K562 (cell line): Measurements from ENCODE around the gene STAB1. TPM values are rescaled to one million over a fixed set of nuclear protein-coding genes. Genes with fewer than 3 reads are reported as not detected.
A peak's percentile ranks its signal among the peaks of the same experiment; 100 is the strongest.

Experiments used
- ATF7 ChIP-seq: fragments of 450-650 bp; IDR thresholded peaks from 2 replicates; pipeline ENCODE4 v1.7.1; 2014; ENCODE audit warnings: mild to moderate bottlenecking, moderate library complexity
- CREB1 ChIP-seq, 2 experiments: sonication (generic) in 1 of 2; formaldehyde crosslinking in 1 of 2; IDR thresholded peaks; 2 replicates each; pipeline versions ENCODE4 v1.6.1 to v1.8.0; 2012 to 2022; ENCODE audit warnings: inconsistent platforms in 1 of 2, mild to moderate bottlenecking in 1 of 2, missing genetic modification reagents in 1 of 2, moderate library complexity in 1 of 2
- ERF ChIP-seq: fragments of 450-650 bp; formaldehyde crosslinking; IDR thresholded peaks from 2 replicates; pipeline ENCODE4 v1.4.0; 2020; ENCODE audit warnings: mild to moderate bottlenecking, mixed read lengths
- FOXM1 ChIP-seq, 2 experiments: fragments of 450-650 bp in 1 of 2; sonication (generic) in 1 of 2; formaldehyde crosslinking in 1 of 2; IDR thresholded peaks; 2 replicates each; pipeline versions ENCODE4 v1.6.1 to v1.9.0; 2017 to 2022; ENCODE audit warnings: low read depth in 2 of 2, mild to moderate bottlenecking in 2 of 2, missing genetic modification reagents in 1 of 2, moderate library complexity in 1 of 2
- KDM1A ChIP-seq, 2 experiments: fragments of 450-650 bp; IDR thresholded peaks; 2 replicates each; pipeline ENCODE4 v1.6.1; 2016; ENCODE audit warnings: mild to moderate bottlenecking in 2 of 2
- L3MBTL2 ChIP-seq: fragments of 450-650 bp; IDR thresholded peaks from 2 replicates; pipeline ENCODE4 v1.6.1; 2016; ENCODE audit warnings: mild to moderate bottlenecking, moderate library complexity
- MTF1 ChIP-seq: fragments of 250-450 bp; sonication (Bioruptor Pico); IDR thresholded peaks from 2 replicates; pipeline ENCODE4 v1.9.0; 2021; ENCODE audit warnings: moderate library complexity, mild to moderate bottlenecking, inconsistent platforms, borderline replicate concordance
- PCBP2 ChIP-seq: fragments of 200-400 bp; formaldehyde crosslinking; IDR thresholded peaks from 2 replicates; pipeline ENCODE4 v1.6.1; 2018; ENCODE audit warnings: low read length, low read depth, mild to moderate bottlenecking, moderate library complexity; ENCODE audit not compliant: poor library complexity, severe bottlenecking
- PHF21A ChIP-seq: fragments of 450-650 bp; IDR thresholded peaks from 2 replicates; pipeline ENCODE4 v1.6.1; 2017; ENCODE audit warnings: low read depth, borderline replicate concordance
- PURB ChIP-seq: sonication (generic); formaldehyde crosslinking; IDR thresholded peaks from 2 replicates; pipeline ENCODE4 v1.9.0; 2021; ENCODE audit warnings: low read depth, mild to moderate bottlenecking, missing genetic modification reagents
- ZC3H4 ChIP-seq: sonication (generic); formaldehyde crosslinking; IDR thresholded peaks from 2 replicates; pipeline ENCODE4 v1.9.0; 2021; ENCODE audit warnings: missing genetic modification reagents, borderline replicate concordance
- polyA plus RNA-seq, 8 experiments: library from polyadenylated mRNA; depleted of rRNA in 4 of 8; stranded (reverse) in 5 of 8; unstranded in 3 of 8; fragments of >200 nt; fragmentation: Nextera tagmentation in 2 of 8; fragmentation: Illumina TruSeq in 1 of 8; extraction: Ambion mirVana in 2 of 8; extraction: Trizol in 1 of 8; gene quantifications; 2 replicates each; pipeline versions ENCODE4 v1.2.1 to v1.2.3, GENCODE V29; 2011 to 2014; ENCODE audit warnings: inconsistent platforms in 1 of 8, missing spikeins in 1 of 8
- total RNA-seq, 7 experiments: library from RNA; depleted of rRNA in 6 of 7; stranded (reverse); fragments of >200 nt in 6 of 7; fragmentation: Illumina TruSeq in 2 of 7; extraction: Trizol in 2 of 7; gene quantifications; 2 replicates each; pipeline versions ENCODE4 v1.2.1 to v1.2.3, GENCODE V29; 2011 to 2021; ENCODE audit warnings: low replicate concordance in 1 of 7
- TF ChIP-seq, protein P1 (sequence below): fragments of 250-450 bp; sonication (Bioruptor Pico); IDR thresholded peaks from 2 replicates; pipeline ENCODE4 v1.5.0; 2021
- TF ChIP-seq, protein P2 (sequence below): fragments of 250-450 bp; sonication (Bioruptor Pico); IDR thresholded peaks from 2 replicates; pipeline ENCODE4 v1.4.0; 2020; ENCODE audit warnings: mild to moderate bottlenecking, moderate library complexity
- TF ChIP-seq, protein P3 (sequence below): IDR thresholded peaks from 2 replicates; pipeline ENCODE4 v1.6.1; 2011; ENCODE audit not compliant: insufficient read length; ENCODE audit errors: extremely low read depth
- TF ChIP-seq, protein P4 (sequence below): fragments of 450-650 bp; IDR thresholded peaks from one replicate; pipeline ENCODE4 v1.6.1; 2018; ENCODE audit warnings: mild to moderate bottlenecking, moderate library complexity; ENCODE audit not compliant: partially characterized antibody
- TF ChIP-seq, protein P5 (sequence below): sonication (generic); formaldehyde crosslinking; IDR thresholded peaks from 2 replicates; pipeline ENCODE4 v1.8.0; 2023; ENCODE audit warnings: mild to moderate bottlenecking, missing genetic modification reagents
- TF ChIP-seq, protein P6 (sequence below): fragments of 200-800 bp; sonication (Bioruptor generic); IDR thresholded peaks from 2 replicates; pipeline ENCODE4 v1.6.1; 2017; ENCODE audit warnings: missing genetic modification characterization, missing compliant biosample characterization

STAB1 gene
- total and polyA plus RNA-seq, 9 of the 15 experiments (the other 6 are each of a cell fraction or from before 2014, with no cell fraction given) = 0.20 to 3.9 (median 1.2) TPM

DNA sequence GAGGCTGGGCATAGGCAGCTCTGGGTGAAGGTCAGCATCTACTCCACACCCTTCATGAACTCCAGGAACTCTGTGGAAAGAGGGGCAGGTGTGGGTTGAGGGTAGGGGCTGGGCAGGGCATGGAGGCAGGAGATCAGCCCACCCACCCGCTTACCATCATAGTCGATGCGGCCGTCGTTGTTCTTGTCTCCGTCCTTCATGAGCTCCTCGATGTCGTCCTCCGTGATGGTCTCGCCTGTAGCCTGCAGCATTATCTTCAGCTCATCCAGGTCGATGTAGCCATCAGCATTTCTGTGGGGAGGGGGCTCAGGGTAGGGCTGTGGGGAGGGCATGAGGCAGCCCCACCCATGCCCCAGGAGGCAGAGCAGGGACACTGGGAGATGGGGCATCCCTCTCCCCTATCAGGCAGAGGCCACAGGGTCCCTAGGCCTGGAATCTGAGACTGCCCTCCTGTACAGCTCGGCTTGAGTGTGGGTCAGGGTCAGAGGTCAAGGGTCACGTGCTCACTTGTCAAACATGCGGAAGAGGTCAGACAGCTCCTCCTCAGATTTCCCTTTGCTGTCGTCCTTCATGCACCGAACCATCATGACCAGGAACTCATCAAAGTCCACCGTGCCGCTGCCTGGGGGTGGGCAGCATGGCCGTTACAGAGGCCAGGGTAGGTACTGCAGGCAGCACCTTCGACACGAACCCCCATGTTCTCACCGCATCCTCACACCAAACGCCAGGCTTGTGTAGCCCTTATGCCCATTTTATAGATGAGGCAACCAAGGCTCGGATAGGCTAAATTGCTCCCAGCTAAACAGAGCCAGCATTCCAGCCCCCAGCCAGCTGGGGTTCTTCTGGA lies 43.7 kb upstream of the STAB1 start (continued):
- TF ChIP-seq MTF1 (CRISPR knock-in tag) = no peak
- no peak for TF ChIP-seq FOXM1 (IDR thresholded peaks at IDR 0.05; ENCODE audit: low read depth)
- TF ChIP-seq FOXM1 (CRISPR knock-in tag; IDR thresholded peaks at IDR 0.05; ENCODE audit: low read depth) = no peak
- TF ChIP-seq CREB1 (IDR thresholded peaks at IDR 0.05) = no peak
- no peak for TF ChIP-seq CREB1 (CRISPR knock-in tag; IDR thresholded peaks at IDR 0.05)
- TF ChIP-seq, protein P1, sequence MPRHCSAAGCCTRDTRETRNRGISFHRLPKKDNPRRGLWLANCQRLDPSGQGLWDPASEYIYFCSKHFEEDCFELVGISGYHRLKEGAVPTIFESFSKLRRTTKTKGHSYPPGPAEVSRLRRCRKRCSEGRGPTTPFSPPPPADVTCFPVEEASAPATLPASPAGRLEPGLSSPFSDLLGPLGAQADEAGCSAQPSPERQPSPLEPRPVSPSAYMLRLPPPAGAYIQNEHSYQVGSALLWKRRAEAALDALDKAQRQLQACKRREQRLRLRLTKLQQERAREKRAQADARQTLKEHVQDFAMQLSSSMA (CRISPR knock-in tag) = no peak
- TF ChIP-seq, protein P2, sequence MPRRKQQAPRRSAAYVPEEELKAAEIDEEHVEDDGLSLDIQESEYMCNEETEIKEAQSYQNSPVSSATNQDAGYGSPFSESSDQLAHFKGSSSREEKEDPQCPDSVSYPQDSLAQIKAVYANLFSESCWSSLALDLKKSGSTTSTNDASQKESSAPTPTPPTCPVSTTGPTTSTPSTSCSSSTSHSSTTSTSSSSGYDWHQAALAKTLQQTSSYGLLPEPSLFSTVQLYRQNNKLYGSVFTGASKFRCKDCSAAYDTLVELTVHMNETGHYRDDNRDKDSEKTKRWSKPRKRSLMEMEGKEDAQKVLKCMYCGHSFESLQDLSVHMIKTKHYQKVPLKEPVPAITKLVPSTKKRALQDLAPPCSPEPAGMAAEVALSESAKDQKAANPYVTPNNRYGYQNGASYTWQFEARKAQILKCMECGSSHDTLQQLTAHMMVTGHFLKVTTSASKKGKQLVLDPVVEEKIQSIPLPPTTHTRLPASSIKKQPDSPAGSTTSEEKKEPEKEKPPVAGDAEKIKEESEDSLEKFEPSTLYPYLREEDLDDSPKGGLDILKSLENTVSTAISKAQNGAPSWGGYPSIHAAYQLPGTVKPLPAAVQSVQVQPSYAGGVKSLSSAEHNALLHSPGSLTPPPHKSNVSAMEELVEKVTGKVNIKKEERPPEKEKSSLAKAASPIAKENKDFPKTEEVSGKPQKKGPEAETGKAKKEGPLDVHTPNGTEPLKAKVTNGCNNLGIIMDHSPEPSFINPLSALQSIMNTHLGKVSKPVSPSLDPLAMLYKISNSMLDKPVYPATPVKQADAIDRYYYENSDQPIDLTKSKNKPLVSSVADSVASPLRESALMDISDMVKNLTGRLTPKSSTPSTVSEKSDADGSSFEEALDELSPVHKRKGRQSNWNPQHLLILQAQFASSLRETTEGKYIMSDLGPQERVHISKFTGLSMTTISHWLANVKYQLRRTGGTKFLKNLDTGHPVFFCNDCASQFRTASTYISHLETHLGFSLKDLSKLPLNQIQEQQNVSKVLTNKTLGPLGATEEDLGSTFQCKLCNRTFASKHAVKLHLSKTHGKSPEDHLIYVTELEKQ (CRISPR knock-in tag) = no peak
- TF ChIP-seq, protein P3, sequence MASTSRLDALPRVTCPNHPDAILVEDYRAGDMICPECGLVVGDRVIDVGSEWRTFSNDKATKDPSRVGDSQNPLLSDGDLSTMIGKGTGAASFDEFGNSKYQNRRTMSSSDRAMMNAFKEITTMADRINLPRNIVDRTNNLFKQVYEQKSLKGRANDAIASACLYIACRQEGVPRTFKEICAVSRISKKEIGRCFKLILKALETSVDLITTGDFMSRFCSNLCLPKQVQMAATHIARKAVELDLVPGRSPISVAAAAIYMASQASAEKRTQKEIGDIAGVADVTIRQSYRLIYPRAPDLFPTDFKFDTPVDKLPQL = no peak
- TF ChIP-seq ATF7 = no peak
- peak; percentile 38 to 46; a peak in 2 of 4 replicates for TF ChIP-seq KDM1A (IDR thresholded peaks at IDR 0.05)
- TF ChIP-seq, protein P4, sequence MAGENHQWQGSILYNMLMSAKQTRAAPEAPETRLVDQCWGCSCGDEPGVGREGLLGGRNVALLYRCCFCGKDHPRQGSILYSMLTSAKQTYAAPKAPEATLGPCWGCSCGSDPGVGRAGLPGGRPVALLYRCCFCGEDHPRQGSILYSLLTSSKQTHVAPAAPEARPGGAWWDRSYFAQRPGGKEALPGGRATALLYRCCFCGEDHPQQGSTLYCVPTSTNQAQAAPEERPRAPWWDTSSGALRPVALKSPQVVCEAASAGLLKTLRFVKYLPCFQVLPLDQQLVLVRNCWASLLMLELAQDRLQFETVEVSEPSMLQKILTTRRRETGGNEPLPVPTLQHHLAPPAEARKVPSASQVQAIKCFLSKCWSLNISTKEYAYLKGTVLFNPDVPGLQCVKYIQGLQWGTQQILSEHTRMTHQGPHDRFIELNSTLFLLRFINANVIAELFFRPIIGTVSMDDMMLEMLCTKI = no peak
- TF ChIP-seq PHF21A = no peak
- no peak for TF ChIP-seq PURB (CRISPR knock-in tag)
- TF ChIP-seq PCBP2 = no peak
- TF ChIP-seq L3MBTL2 = no peak
- TF ChIP-seq ZC3H4 (CRISPR knock-in tag) = no peak
- no peak for TF ChIP-seq ERF (CRISPR knock-in tag)
- TF ChIP-seq, protein P5, sequence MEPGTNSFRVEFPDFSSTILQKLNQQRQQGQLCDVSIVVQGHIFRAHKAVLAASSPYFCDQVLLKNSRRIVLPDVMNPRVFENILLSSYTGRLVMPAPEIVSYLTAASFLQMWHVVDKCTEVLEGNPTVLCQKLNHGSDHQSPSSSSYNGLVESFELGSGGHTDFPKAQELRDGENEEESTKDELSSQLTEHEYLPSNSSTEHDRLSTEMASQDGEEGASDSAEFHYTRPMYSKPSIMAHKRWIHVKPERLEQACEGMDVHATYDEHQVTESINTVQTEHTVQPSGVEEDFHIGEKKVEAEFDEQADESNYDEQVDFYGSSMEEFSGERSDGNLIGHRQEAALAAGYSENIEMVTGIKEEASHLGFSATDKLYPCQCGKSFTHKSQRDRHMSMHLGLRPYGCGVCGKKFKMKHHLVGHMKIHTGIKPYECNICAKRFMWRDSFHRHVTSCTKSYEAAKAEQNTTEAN = no peak
- TF ChIP-seq, protein P6, sequence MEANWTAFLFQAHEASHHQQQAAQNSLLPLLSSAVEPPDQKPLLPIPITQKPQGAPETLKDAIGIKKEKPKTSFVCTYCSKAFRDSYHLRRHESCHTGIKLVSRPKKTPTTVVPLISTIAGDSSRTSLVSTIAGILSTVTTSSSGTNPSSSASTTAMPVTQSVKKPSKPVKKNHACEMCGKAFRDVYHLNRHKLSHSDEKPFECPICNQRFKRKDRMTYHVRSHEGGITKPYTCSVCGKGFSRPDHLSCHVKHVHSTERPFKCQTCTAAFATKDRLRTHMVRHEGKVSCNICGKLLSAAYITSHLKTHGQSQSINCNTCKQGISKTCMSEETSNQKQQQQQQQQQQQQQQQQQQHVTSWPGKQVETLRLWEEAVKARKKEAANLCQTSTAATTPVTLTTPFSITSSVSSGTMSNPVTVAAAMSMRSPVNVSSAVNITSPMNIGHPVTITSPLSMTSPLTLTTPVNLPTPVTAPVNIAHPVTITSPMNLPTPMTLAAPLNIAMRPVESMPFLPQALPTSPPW (CRISPR knock-in tag) = no peak
